Glutamatergic neuron (in vitro differentiated cells): ENCODE measurements around the gene GPR18. TPM values are rescaled to one million over a fixed set of nuclear protein-coding genes. Genes with fewer than 3 reads are reported as not detected.

Source experiments
- DNase-seq: peaks from one replicate; pipeline ENCODE4 v3.0.0; 2022
- H3K27ac Mint-ChIP-seq: one replicate; pipeline ENCODE4 v1.8.0; 2020; ENCODE audit warnings: mild to moderate bottlenecking, mixed read lengths, inconsistent platforms; ENCODE audit not compliant: unreplicated experiment
- H3K27me3 Mint-ChIP-seq: one replicate; pipeline ENCODE4 v1.8.0; 2020; ENCODE audit warnings: mild to moderate bottlenecking, moderate library complexity, mixed read lengths, inconsistent platforms; ENCODE audit not compliant: unreplicated experiment
- H3K36me3 Mint-ChIP-seq: one replicate; pipeline ENCODE4 v1.8.0; 2020; ENCODE audit warnings: mild to moderate bottlenecking, mixed read lengths, inconsistent platforms; ENCODE audit not compliant: unreplicated experiment
- H3K4me1 Mint-ChIP-seq: one replicate; pipeline ENCODE4 v1.8.0; 2020; ENCODE audit warnings: mild to moderate bottlenecking, low read depth, mixed read lengths, inconsistent platforms; ENCODE audit not compliant: unreplicated experiment
- H3K4me3 Mint-ChIP-seq: one replicate; pipeline ENCODE4 v1.8.0; 2020; ENCODE audit warnings: mild to moderate bottlenecking, mixed read lengths, inconsistent platforms; ENCODE audit not compliant: unreplicated experiment
- H3K9me3 Mint-ChIP-seq: one replicate; pipeline ENCODE4 v1.8.0; 2020; ENCODE audit warnings: mild to moderate bottlenecking, moderate library complexity, mixed read lengths, inconsistent platforms; ENCODE audit not compliant: unreplicated experiment
- long read RNA-seq: library from polyadenylated mRNA; unstranded; transcript quantifications from one replicate; pipeline ENCODE4 v2.0.0, GENCODE V29; 2020; ENCODE audit not compliant: unreplicated experiment
- total RNA-seq: library from RNA; stranded (reverse); fragmentation: NEBNext Ultra II Directional; extraction: Animal tissue kit (Norgen Biotek cat#: 25700); gene quantifications from one replicate; pipeline ENCODE4 v1.2.1, GENCODE V29; 2021; ENCODE audit not compliant: unreplicated experiment
- TF ChIP-seq, protein P1 (sequence below): fragments of 200-600 bp; sonication (generic); IDR thresholded peaks from one replicate; pipeline ENCODE4 v1.5.0; 2021; ENCODE audit not compliant: partially characterized antibody, unreplicated experiment

GPR18 gene, protein sequence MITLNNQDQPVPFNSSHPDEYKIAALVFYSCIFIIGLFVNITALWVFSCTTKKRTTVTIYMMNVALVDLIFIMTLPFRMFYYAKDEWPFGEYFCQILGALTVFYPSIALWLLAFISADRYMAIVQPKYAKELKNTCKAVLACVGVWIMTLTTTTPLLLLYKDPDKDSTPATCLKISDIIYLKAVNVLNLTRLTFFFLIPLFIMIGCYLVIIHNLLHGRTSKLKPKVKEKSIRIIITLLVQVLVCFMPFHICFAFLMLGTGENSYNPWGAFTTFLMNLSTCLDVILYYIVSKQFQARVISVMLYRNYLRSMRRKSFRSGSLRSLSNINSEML
- total RNA-seq: not detected
- long read RNA-seq: 0 reads

DNA sequence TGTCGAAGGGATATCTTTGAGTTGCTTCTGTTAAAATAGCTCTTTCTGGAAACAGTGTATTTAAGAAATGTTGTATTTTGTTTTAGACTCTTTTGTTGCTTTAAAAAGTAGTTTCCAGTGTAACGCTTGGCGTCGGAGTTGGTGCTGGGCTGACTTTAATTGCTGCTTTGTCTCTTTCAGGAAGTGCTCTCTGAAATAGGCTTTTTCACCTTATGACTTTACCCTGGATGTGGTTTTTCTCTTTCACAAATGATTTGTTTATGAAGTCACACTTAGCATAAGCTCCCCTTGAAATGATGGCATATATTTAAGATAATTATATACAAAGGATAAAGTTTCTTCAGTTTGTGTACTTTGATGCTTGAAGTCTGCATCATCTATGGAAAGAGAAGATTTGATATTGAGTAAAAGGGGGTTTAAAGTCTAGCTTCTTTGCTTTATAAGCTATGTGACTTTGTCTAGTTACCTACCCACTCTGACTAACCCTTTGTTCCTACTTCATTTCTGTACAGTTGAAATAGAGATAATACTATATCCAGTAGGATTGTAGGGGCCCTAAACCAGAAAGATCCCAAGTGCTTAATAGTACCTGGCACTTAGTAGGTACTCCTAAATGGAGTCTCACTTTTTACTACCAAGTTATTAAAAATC, at the start of gene GPR18:
GPR18 (minus strand) TSS at position 170 of the 651 bp plus-strand sequence. CDS start 2,507 bp downstream, outside the sequence.
- H3K4me1 Mint-ChIP-seq: peaks cover 16% of the 10 kb centered on the region
- TF ChIP-seq, protein P1, sequence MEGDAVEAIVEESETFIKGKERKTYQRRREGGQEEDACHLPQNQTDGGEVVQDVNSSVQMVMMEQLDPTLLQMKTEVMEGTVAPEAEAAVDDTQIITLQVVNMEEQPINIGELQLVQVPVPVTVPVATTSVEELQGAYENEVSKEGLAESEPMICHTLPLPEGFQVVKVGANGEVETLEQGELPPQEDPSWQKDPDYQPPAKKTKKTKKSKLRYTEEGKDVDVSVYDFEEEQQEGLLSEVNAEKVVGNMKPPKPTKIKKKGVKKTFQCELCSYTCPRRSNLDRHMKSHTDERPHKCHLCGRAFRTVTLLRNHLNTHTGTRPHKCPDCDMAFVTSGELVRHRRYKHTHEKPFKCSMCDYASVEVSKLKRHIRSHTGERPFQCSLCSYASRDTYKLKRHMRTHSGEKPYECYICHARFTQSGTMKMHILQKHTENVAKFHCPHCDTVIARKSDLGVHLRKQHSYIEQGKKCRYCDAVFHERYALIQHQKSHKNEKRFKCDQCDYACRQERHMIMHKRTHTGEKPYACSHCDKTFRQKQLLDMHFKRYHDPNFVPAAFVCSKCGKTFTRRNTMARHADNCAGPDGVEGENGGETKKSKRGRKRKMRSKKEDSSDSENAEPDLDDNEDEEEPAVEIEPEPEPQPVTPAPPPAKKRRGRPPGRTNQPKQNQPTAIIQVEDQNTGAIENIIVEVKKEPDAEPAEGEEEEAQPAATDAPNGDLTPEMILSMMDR: no peak
- H3K9me3 Mint-ChIP-seq: peaks cover 2% of the 10 kb centered on the region
- no peak for DNase-seq
- H3K4me3 Mint-ChIP-seq: no peak within 1 kb of the TSS
- no peak within 1 kb of the TSS for H3K27ac Mint-ChIP-seq
- peaks cover 2% of the 10 kb centered on the region for H3K27me3 Mint-ChIP-seq
- H3K36me3 Mint-ChIP-seq: peaks cover 5% of the 10 kb centered on the region

- Mint-ChIP-seq H3K27me3 (peaks cover 2% of the 10 kb centered on the region), H3K9me3 (peaks cover 7% of the 10 kb centered on the region), H3K27ac (no peak overlapping the region), H3K4me3 (no peak overlapping the region), H3K36me3 (no peaks in the 10 kb centered on the region), H3K4me1 (peaks cover 9% of the 10 kb centered on the region)
- TF ChIP-seq, protein P1: no peak
- DNase-seq: no peak
Measured at GRCh38 chr13:99307648-99308339, 49.6 kb upstream of the GPR18 start.

- H3K27ac Mint-ChIP-seq: no peak within 1 kb of the TSS
- TF ChIP-seq, protein P1: no peak
- peaks cover 9% of the 10 kb centered on the region for H3K4me1 Mint-ChIP-seq
- no peak within 1 kb of the TSS for H3K4me3 Mint-ChIP-seq
- peaks cover 2% of the 10 kb centered on the region for H3K27me3 Mint-ChIP-seq
- H3K36me3 Mint-ChIP-seq: no peaks in the 10 kb centered on the region
- peaks cover 5% of the 10 kb centered on the region for H3K9me3 Mint-ChIP-seq
- no peak for DNase-seq
Measured at GRCh38 chr13:99307247-99307646, 49.1 kb upstream of the GPR18 start, which contains the start of gene GPR183. GPR183 (minus strand) TSS chr13:99307399; CDS start chr13:99296145, 11,254 bp downstream.

GRCh38 chr13:99305566-99305965, 47.4 kb upstream of the GPR18 start:
- DNase-seq: no peak
- H3K36me3 Mint-ChIP-seq: no peaks in the 10 kb centered on the region
- H3K27me3 Mint-ChIP-seq: peaks cover 2% of the 10 kb centered on the region
- no peak overlapping the region for H3K27ac Mint-ChIP-seq
- peaks cover 4% of the 10 kb centered on the region for H3K9me3 Mint-ChIP-seq
- H3K4me3 Mint-ChIP-seq: no peak overlapping the region
- H3K4me1 Mint-ChIP-seq: peaks cover 9% of the 10 kb centered on the region
- TF ChIP-seq, protein P1: no peak
